Vagina (tissue), 2 donors: ENCODE results near the gene PWWP2B.

ENCODE experiments used
- POLR2A ChIP-seq, 2 donors: fragments of 450-650 bp; IDR thresholded peaks; one replicate each; pipeline ENCODE4 v1.6.1; 2017; ENCODE audit warnings: antibody characterized with exemption in 2 of 2, mild to moderate bottlenecking in 2 of 2, moderate library complexity in 2 of 2
- TF ChIP-seq, protein P1 (sequence below), 3 experiments: fragments of 450-650 bp in 2 of 3; fragments of 200-600 bp in 1 of 3; sonication (generic) in 1 of 3; IDR thresholded peaks; one replicate each; pipeline ENCODE4 v1.5.1; 2017 to 2019; ENCODE audit warnings: antibody characterized with exemption in 3 of 3, mild to moderate bottlenecking in 2 of 3, moderate library complexity in 2 of 3

DNA sequence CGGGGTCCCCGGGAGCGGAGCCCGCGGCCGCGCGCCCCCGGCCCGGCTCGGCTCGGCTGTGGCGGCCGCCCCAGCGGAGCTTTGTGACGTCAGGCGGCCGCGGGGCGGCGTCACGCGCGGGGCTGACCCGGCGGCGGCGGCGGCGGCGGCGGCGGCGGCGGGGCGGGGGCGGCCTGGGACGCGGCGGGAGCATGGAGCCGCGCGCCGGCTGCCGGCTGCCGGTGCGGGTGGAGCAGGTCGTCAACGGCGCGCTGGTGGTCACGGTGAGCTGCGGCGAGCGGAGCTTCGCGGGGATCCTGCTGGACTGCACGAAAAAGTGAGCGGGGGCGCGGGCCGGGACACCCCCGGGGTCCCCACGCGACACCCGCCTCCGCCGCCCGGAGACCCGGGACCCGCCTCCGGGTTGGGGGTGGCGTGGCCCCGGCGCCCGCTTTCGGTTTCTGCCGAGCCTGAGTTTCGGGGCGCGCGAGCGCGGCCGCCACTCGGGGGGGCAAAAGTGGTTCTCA lies at the start of gene PWWP2B:
- TF ChIP-seq, protein P1, sequence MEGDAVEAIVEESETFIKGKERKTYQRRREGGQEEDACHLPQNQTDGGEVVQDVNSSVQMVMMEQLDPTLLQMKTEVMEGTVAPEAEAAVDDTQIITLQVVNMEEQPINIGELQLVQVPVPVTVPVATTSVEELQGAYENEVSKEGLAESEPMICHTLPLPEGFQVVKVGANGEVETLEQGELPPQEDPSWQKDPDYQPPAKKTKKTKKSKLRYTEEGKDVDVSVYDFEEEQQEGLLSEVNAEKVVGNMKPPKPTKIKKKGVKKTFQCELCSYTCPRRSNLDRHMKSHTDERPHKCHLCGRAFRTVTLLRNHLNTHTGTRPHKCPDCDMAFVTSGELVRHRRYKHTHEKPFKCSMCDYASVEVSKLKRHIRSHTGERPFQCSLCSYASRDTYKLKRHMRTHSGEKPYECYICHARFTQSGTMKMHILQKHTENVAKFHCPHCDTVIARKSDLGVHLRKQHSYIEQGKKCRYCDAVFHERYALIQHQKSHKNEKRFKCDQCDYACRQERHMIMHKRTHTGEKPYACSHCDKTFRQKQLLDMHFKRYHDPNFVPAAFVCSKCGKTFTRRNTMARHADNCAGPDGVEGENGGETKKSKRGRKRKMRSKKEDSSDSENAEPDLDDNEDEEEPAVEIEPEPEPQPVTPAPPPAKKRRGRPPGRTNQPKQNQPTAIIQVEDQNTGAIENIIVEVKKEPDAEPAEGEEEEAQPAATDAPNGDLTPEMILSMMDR (IDR thresholded peaks at IDR 0.05), result no peak
- peak in 1 of 2 donors; percentile 13 for TF ChIP-seq POLR2A (IDR thresholded peaks at IDR 0.05)
